ENCODE data around the gene EML5.
"Not testable (repeated sequence)": the region's sequence is repeated elsewhere in the genome, so short reads cannot be mapped to it uniquely, and the experiment has no call there.

EML5 gene

DNA sequence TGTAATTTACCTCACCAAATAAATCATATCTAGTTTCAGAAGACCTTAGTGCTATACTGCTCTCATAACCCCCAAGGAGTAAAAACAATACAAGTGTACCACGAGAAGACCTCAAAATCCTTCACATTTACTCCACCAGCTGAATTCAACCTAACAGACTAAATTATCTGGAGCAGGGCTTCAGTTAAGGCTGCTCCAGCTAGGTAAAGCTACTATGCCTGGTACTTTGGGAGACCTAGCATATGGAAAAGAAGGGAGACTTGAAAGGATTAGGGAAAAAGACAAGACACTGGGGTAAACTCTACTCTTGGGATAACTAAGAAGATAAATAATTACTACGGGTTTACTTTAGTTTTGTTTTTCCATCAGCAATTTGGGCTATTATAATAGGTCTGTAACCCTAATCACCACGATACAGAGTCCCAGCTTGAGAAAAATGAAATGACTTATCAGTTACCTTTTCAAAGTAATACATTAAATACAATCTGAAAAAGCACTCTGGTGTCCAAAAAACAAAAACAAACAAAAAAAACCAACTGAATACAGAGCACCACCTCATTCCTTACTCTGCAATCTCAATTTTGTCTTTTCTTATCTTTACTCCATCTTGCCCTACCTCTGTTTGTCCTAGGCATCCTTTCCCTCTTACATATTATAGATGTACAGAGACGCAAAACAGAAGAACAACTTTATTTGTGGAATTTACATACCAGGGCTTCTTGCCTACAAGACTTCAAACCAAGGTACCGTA lies 2.1 kb downstream of the EML5 start:
- no peak for TF ChIP-seq POLR2A (IDR thresholded peaks at IDR 0.05; ENCODE audit: low read length)
- no peak for TF ChIP-seq GATA1 (IDR thresholded peaks at IDR 0.05; ENCODE audit: low read depth, low read length)
- no peak for DNase-seq

DNA sequence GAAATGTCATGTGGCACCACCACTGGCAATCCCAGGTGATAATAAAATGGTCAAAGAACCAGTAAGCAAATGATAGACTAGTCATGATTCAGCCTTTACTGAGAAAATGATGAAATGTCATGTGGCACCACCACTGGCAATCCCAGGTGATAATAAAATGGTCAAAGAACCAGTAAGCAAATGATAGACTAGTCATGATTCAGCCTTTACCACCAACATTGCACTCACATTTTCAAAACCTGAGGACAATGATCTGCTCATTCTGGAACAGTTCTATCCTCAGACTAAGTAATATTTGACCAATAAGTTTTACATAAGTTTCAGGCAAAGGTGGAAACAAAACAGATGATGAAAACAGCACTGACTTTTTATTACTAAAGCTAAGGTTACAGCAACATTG lies 3.2 kb downstream of the EML5 start:
- not testable (repeated sequence) for DNase-seq

DNA sequence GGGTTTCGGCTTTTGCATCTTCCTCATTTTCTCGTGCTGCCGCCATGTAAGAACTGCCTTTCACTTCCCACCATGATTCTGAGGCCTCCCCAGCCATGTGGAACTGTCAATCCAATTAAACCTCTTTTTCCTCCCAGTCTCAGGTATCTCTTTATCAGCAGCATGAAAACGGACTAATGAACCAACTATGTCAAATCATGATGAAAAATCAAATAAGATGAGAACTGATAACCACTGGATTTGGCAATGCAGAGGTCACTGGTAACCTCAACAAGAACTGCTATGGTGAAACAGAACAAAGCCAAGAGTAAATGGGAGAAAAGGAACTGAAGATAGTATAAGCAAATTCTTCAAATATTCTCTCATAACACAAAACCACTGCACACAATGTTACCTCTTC lies 6.0 kb downstream of the EML5 start:
- no peak for DNase-seq
- no peak for TF ChIP-seq POLR2A (IDR thresholded peaks at IDR 0.05; ENCODE audit: low read length)
- no peak for TF ChIP-seq GATA1 (IDR thresholded peaks at IDR 0.05; ENCODE audit: low read depth, low read length)

DNA sequence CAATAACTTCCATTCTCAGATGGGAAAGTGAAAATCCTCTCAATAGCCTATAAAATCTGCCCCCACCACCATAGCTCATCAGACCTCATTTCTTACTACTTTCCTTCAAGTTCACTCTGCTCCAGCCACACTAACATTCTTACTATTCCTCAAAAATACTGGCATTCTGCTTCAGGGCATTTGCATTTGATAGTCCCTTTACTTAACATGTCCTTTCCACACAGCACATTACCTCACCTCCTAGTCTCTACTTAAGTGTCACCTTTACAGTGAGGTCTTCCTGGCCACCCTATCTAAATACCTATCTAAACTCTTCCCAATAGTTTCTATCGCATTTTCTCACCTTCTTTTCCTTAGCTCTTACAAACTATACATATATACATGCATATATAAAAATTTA lies 6.8 kb downstream of the EML5 start:
- DNase-seq, result no peak

DNA sequence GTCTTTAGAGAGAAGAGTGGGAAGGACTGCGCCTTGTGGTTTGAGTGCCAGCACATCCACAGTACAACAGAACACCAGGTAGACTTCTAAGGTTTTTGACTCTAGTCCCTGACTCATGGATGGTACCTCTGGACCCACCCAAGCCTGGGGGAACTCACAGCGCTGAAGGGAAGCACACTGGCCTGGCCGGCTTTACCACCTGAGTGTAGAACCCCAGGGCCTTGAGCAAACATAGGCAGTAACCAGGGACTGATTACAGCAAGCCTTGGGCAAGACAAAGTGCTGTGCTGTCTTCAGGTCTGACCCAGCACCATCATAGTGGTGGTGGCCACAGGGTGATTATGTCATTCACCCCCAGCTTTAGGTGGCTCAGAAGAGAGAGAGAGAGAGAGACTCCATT lies 17.2 kb downstream of the EML5 start:
- TF ChIP-seq GATA1 (IDR thresholded peaks at IDR 0.05; ENCODE audit: low read depth, low read length) (no peak), POLR2A (IDR thresholded peaks at IDR 0.05; ENCODE audit: low read length) (no peak)
- no peak for DNase-seq

More for the DNA sequence above, 6.8 kb downstream of the EML5 start:
- no peak for TF ChIP-seq POLR2A (IDR thresholded peaks at IDR 0.05; ENCODE audit: low read length)
- no peak for TF ChIP-seq GATA1 (IDR thresholded peaks at IDR 0.05; ENCODE audit: low read depth, low read length)

DNA sequence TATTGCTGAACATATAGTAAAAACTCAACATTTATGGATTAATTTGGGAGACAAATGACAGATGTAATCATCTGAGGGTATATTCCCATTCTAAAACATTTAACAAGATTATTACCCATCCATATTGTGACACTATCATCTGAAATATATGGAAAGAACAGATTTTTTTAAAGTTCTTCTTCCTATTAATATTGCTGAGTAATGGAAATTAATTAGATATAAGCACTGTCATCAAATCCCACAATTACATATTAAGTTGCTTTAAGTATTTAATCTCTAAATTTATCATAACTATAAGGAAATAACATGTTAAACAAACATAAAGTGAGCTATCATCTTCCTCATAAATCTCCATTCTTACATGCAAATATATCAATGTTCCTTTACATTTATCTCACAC lies 22.0 kb downstream of the EML5 start:
- DNase-seq, result no peak
- TF ChIP-seq GATA1 (IDR thresholded peaks at IDR 0.05; ENCODE audit: low read depth, low read length) (no peak), POLR2A (IDR thresholded peaks at IDR 0.05; ENCODE audit: low read length) (no peak)

DNA sequence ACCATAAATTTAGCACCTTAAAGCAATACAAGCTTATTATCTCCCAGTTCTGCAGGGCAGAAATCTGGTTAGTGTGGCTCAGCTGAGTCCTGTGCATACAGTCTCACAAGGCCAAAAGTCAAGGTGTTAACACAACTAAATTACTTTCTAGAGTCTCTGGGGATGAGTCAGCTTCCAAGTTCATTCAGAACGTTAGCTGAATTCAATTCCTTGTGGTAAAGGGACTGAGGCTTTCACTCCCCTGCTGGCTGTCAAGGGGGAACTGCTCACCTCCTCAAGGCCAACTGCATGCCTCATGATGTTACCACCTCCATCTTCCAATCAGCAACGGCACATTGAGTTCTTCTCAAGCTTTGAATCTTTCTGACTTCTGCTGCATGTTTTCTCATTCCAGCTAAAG lies 27.6 kb downstream of the EML5 start:
- no peak for TF ChIP-seq GATA1 (IDR thresholded peaks at IDR 0.05; ENCODE audit: low read depth, low read length)
- TF ChIP-seq POLR2A (IDR thresholded peaks at IDR 0.05; ENCODE audit: low read length), result no peak
- DNase-seq, result no peak

DNA sequence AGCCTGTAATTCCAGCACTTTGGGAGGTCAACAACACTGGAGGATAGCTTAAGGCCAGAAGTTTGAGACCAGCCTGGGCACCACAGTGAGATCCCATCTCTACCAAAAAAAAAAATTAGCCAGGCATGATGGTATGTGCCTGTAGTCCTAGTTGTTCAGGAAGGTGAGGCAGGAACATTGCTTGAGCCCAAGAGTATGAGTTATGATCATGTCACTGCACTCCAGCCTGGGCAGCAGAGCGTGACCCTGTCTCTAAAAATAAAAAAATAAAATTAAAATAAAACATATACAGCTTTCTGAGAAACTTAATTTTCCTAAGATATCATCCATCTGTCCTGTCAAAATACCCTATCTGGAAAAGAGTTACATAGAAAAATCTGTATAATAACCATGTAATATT lies 38.9 kb downstream of the EML5 start:
- TF ChIP-seq GATA1 (IDR thresholded peaks at IDR 0.05; ENCODE audit: low read depth, low read length), result no peak
- TF ChIP-seq POLR2A (IDR thresholded peaks at IDR 0.05; ENCODE audit: low read length), result no peak
- DNase-seq, result no peak

DNA sequence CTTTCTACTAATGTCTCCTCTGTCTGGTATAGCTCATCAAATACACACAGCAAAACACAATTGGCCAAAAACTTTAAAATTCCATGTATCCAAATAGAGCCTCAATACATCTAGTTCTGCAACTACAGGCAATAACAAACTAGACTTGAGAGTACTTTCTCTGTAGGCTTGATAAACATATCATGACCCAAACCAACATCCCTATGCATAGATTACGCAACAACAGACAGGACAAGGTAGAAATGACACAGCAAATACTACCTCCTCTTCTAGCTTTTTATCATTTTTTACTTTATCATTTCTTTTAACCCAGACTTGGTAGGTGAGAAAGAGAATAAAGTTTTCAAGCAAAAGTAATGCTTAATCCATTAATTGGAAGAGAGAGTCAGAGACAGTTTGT lies 41.8 kb downstream of the EML5 start:
- DNase-seq, result no peak
- TF ChIP-seq POLR2A (IDR thresholded peaks at IDR 0.05; ENCODE audit: low read length) (no peak), GATA1 (IDR thresholded peaks at IDR 0.05; ENCODE audit: low read depth, low read length) (no peak)

DNA sequence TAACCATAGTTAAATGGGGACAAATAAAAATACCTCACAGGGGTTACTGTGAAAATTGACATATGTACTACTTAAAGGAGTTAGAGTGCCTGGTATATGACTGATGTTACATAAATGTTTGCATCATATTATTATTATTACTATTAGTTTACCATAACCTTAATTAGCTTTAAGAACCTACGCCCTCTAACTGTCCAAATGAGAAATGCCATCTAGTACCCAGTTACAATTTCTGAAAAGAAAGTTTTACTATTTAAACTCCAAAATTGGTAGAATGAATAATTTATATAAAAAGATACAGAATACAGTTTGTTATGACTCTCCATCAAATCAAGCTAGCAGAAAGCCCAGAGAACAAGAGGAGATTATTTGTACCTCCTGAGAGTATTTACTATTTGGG lies 42.3 kb downstream of the EML5 start:
- no peak for DNase-seq
- TF ChIP-seq GATA1 (IDR thresholded peaks at IDR 0.05; ENCODE audit: low read depth, low read length), result no peak
- no peak for TF ChIP-seq POLR2A (IDR thresholded peaks at IDR 0.05; ENCODE audit: low read length)

DNA sequence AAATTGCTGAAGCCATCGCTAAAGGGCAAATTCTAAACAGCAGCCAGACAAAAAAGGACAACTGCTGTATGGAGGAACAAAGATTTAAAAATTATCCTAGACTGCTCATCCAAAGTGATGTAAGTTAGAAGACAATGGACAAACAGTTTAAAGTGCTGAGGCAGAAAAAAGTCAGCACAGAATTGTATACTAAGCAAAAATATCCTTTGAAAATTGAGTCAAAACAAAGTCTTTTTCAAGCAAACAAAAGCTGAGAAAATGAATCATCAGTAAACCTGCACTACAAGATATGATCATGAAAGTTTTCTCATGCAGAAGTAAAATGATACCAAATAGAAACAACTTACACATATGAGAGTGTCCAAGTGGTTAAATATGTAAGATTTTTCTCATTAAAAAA lies 43.6 kb downstream of the EML5 start:
- DNase-seq, result no peak
- TF ChIP-seq POLR2A (IDR thresholded peaks at IDR 0.05; ENCODE audit: low read length) (no peak), GATA1 (IDR thresholded peaks at IDR 0.05; ENCODE audit: low read depth, low read length) (no peak)

DNA sequence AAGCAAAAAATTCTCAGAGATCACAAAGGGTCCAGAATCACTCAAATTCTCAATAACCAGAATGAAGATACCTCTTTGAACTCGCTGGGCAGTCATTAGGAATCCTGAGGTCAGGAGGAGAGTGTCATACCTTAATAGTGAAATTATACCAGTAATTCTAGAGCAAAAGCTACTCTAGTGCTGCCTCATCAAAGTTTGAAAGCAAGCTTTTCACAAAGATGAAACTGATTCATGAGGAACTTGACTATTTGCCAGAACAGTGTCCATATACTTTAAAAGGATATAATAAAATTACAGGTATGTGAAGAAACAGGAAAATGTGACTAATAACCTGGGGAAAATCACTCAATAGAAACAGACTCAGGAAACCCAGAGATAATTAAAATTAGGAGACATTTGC lies 44.5 kb downstream of the EML5 start:
- no peak for DNase-seq

DNA sequence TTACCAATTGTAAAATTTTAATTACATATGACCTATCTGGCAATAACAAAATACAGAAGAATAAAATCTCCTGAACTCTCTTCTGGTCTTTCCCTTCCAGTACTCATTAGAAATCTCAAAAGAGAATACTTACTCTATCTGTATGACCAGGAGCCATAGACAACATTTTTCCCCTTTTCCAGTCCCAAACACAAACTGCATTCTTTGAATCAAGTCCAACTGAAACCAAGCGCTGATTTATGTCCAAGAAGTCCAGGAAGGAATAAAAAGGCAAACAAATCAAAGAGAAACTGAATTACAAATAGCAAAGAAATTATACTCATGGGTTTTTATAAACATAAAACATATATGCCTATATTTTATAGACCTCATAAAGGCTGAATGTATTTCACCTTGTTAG lies 46.7 kb downstream of the EML5 start:
- no peak for DNase-seq

More for the DNA sequence above, 44.5 kb downstream of the EML5 start:
- TF ChIP-seq GATA1 (IDR thresholded peaks at IDR 0.05; ENCODE audit: low read depth, low read length), result no peak
- no peak for TF ChIP-seq POLR2A (IDR thresholded peaks at IDR 0.05; ENCODE audit: low read length)

DNA sequence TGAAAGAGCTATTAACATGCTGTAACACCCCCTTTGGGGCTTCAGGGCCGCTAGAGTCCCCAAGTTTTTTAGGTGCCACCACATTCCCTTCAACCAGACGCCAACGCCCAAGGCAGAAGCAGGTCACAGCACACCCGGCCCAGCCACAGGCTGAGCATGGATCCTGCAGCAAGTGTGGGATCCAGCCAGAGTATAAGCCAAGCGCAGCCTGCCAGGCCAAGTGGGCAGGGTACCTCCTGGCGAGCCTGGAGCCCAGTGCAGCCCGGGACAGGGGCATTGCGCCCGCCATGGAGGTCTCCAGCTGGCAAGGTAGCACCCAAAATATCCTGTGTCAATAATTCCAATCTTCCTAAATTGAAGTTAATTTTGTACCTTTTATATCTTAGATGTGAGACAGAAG lies 55.5 kb downstream of the EML5 start:
- no peak for DNase-seq
- TF ChIP-seq GATA1 (IDR thresholded peaks at IDR 0.05; ENCODE audit: low read depth, low read length), result no peak
- no peak for TF ChIP-seq POLR2A (IDR thresholded peaks at IDR 0.05; ENCODE audit: low read length)

More for the DNA sequence above, 46.7 kb downstream of the EML5 start:
- TF ChIP-seq GATA1 (IDR thresholded peaks at IDR 0.05; ENCODE audit: low read depth, low read length), result no peak
- no peak for TF ChIP-seq POLR2A (IDR thresholded peaks at IDR 0.05; ENCODE audit: low read length)

DNA sequence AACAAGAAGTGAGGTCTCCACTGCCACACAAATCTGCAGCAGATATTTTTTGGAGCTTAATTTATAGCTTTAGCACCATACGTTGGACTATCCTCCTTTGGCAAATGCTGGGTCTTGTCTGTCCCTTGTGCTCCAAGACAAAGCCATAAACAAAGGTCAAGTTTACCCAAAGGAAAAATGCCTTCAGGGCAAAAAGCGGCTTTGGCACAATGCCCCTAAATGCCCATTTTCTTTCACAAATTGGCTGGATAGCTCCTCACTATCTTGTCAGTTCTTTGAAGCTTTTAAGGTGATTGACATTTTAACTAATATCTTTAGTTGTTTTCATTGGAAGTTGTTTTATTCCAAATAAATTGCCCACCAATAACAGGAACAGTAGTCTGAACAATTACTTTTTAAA lies 59.6 kb downstream of the EML5 start:
- no peak for DNase-seq
- TF ChIP-seq GATA1 (IDR thresholded peaks at IDR 0.05; ENCODE audit: low read depth, low read length) (no peak), POLR2A (IDR thresholded peaks at IDR 0.05; ENCODE audit: low read length) (no peak)

DNA sequence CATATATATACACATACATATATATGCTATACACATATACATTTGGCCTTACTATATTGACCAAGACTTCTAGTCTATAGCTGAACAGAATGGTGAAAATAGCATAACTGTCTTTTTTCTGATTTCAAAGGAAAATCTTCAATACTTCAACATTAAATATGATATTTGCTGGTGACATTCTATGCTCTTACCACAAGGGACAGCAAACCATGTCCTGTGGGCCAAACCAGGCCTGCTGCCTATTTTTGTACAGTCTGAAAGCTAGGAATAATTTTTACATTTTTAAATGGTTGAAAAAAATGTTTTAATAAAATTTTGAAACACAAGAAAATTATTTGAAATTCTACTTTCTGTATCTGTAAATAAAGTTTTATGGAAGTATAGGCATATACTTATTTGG lies 63.6 kb downstream of the EML5 start:
- TF ChIP-seq GATA1 (IDR thresholded peaks at IDR 0.05; ENCODE audit: low read depth, low read length) (no peak), POLR2A (IDR thresholded peaks at IDR 0.05; ENCODE audit: low read length) (no peak)
- no peak for DNase-seq
